Astrocyte (in vitro differentiated cells and primary cell): ENCODE results near the gene PPP1R2. TPM values are rescaled to one million over a fixed set of nuclear protein-coding genes. Genes with fewer than 3 reads are reported as not detected.

ENCODE experiments used
- DNase-seq: peaks from one replicate; pipeline ENCODE4 v3.0.0-alpha.2; 2010; ENCODE audit warnings: low read depth
- FAIRE-seq: peaks from 2 replicates; lab custom pipeline; 2011; peaks lifted over from hg19 to GRCh38; lab: Jason Lieb, UNC
- H2AFZ ChIP-seq: 2 replicates; pipeline ENCODE4 v1.6.0; 2012; ENCODE audit warnings: low read depth, low read length, inconsistent platforms
- H3K27ac ChIP-seq: 2 replicates; pipeline ENCODE4 v1.5.1; 2011; ENCODE audit warnings: low read depth, low read length, inconsistent platforms
- H3K27me3 ChIP-seq: 2 replicates; pipeline ENCODE4 v1.6.0; 2011; ENCODE audit warnings: low read length, inconsistent platforms; ENCODE audit not compliant: insufficient read depth
- H3K36me3 ChIP-seq: 2 replicates; pipeline ENCODE4 v1.5.1; 2011; ENCODE audit warnings: low read length, inconsistent platforms; ENCODE audit not compliant: insufficient read depth
- H3K4me1 ChIP-seq: 2 replicates; pipeline ENCODE4 v1.5.1; 2011; ENCODE audit warnings: low read length, inconsistent platforms; ENCODE audit not compliant: insufficient read depth
- H3K4me2 ChIP-seq: 2 replicates; pipeline ENCODE4 v1.6.0; 2012; ENCODE audit warnings: low read length, inconsistent platforms
- H3K4me3 ChIP-seq: 2 replicates; pipeline ENCODE4 v1.5.1; 2011; ENCODE audit warnings: low read depth, mild to moderate bottlenecking, low read length, inconsistent platforms; ENCODE audit not compliant: insufficient read depth
- H3K79me2 ChIP-seq: 2 replicates; pipeline ENCODE4 v1.6.0; 2012; ENCODE audit warnings: mild to moderate bottlenecking, low read length, inconsistent platforms; ENCODE audit not compliant: insufficient read depth
- H3K9ac ChIP-seq: 2 replicates; pipeline ENCODE4 v1.6.0; 2012; ENCODE audit warnings: mild to moderate bottlenecking, low read length, inconsistent platforms
- H3K9me3 ChIP-seq: 2 replicates; pipeline ENCODE4 v1.5.1; 2012; ENCODE audit warnings: low read depth, mild to moderate bottlenecking, low read length, inconsistent platforms; ENCODE audit not compliant: insufficient read depth
- H4K20me1 ChIP-seq: 2 replicates; pipeline ENCODE4 v1.6.0; 2012; ENCODE audit warnings: low read length, inconsistent platforms; ENCODE audit not compliant: insufficient read depth
- H3K27ac Mint-ChIP-seq: one replicate; pipeline ENCODE4 v1.8.0; 2021; ENCODE audit warnings: mild to moderate bottlenecking, mixed read lengths; ENCODE audit not compliant: unreplicated experiment
- H3K27me3 Mint-ChIP-seq: one replicate; pipeline ENCODE4 v1.8.0; 2021; ENCODE audit warnings: low read depth, mixed read lengths; ENCODE audit not compliant: unreplicated experiment
- H3K36me3 Mint-ChIP-seq: one replicate; pipeline ENCODE4 v1.8.0; 2021; ENCODE audit warnings: low read depth, mixed read lengths; ENCODE audit not compliant: unreplicated experiment
- H3K4me1 Mint-ChIP-seq: one replicate; pipeline ENCODE4 v1.8.0; 2021; ENCODE audit warnings: low read depth, mixed read lengths; ENCODE audit not compliant: unreplicated experiment
- H3K4me3 Mint-ChIP-seq: one replicate; pipeline ENCODE4 v1.8.0; 2021; ENCODE audit warnings: mild to moderate bottlenecking, moderate library complexity, mixed read lengths; ENCODE audit not compliant: unreplicated experiment
- H3K9me3 Mint-ChIP-seq: one replicate; pipeline ENCODE4 v1.8.0; 2021; ENCODE audit warnings: mild to moderate bottlenecking, mixed read lengths; ENCODE audit not compliant: unreplicated experiment
- EZH2 ChIP-seq: IDR thresholded peaks from 2 replicates; pipeline ENCODE4 v1.6.1; 2012; ENCODE audit warnings: mild to moderate bottlenecking, low read length, inconsistent platforms; ENCODE audit not compliant: insufficient read depth
- total RNA-seq: library from RNA; stranded (reverse); gene quantifications from 2 replicates; pipeline ENCODE4 v1.2.1, GENCODE V29; 2021
- TF ChIP-seq, protein P1 (sequence below): IDR thresholded peaks from 2 replicates; pipeline ENCODE4 v1.5.1; 2011; ENCODE audit warnings: low read depth, mild to moderate bottlenecking, inconsistent platforms, low read length, moderate library complexity; ENCODE audit not compliant: insufficient read depth

PPP1R2 gene
- total RNA-seq, 1 donor from 2014 or later, result 34.5 TPM

DNA sequence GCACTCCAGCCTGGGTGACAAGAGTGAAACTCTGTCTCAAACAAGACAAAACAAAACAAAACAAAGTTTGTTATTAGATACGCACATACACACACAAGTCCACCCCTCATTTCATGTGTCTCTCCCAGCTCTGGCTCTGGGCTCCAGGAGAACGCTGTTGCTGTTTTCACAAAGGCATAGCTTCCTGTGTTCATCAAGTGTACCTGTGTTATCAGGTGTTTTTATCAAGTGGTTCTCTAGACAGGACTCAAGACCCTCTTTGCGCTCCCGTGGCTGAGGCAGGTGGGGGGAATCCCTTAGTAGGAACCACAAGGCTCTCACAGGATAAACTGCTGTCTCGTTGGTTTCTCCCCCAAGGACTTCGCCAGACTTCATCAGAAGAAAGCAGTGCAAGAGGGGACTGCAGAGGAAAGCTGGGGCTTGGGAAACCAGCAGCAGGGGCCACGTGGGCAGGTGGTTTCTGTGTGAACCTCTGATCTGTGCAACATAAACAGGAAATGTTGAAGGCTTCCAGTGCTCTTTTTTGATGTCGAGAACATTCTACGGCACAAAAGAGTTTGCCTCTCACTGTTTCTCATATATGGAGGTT is 6.9 kb upstream of the PPP1R2 start:
- Histone ChIP-seq H3K36me3 (no peaks in the 10 kb centered on the region), H3K4me1 (peaks cover 8% of the 10 kb centered on the region), H3K4me3 (no peak overlapping the region), H3K79me2 (no peaks in the 10 kb centered on the region), H3K4me2 (no peak overlapping the region), H3K27me3 (no peaks in the 10 kb centered on the region), H3K9me3 (no peaks in the 10 kb centered on the region), H2AFZ (no peak overlapping the region), H4K20me1 (no peaks in the 10 kb centered on the region), H3K27ac (no peak overlapping the region), H3K9ac (no peak overlapping the region)
- DNase-seq (no peak), FAIRE-seq (no peak)
- TF ChIP-seq, protein P1, sequence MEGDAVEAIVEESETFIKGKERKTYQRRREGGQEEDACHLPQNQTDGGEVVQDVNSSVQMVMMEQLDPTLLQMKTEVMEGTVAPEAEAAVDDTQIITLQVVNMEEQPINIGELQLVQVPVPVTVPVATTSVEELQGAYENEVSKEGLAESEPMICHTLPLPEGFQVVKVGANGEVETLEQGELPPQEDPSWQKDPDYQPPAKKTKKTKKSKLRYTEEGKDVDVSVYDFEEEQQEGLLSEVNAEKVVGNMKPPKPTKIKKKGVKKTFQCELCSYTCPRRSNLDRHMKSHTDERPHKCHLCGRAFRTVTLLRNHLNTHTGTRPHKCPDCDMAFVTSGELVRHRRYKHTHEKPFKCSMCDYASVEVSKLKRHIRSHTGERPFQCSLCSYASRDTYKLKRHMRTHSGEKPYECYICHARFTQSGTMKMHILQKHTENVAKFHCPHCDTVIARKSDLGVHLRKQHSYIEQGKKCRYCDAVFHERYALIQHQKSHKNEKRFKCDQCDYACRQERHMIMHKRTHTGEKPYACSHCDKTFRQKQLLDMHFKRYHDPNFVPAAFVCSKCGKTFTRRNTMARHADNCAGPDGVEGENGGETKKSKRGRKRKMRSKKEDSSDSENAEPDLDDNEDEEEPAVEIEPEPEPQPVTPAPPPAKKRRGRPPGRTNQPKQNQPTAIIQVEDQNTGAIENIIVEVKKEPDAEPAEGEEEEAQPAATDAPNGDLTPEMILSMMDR, result no peak
- no peak for TF ChIP-seq EZH2
- Mint-ChIP-seq H3K27ac (no peak overlapping the region), H3K9me3 (no peaks in the 10 kb centered on the region), H3K36me3 (no peaks in the 10 kb centered on the region), H3K4me3 (no peak overlapping the region), H3K27me3 (peaks cover 4% of the 10 kb centered on the region), H3K4me1 (peaks cover 20% of the 10 kb centered on the region)

DNA sequence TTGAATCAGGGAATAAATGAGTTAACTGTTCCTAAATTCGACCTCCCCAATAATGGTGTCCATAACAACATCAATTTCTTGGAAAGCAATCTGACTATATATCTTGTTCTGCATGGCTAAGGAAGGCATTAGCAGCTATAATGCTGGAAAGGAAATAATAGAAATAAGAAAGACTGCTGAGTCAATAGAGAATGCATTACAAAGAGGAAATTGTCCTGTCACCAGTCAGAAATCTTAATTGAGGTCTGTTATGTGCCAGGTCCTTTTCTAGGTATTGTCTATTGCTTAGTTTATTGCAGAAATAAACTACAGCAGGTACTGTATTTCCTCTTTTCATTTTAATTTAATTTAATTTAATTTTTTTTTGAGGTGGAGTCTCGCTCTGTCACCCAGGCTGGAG is 5.9 kb upstream of the PPP1R2 start:
- H3K4me3 Mint-ChIP-seq, result no peak overlapping the region
- no peak overlapping the region for H3K4me3 ChIP-seq
- no peak for FAIRE-seq

DNA sequence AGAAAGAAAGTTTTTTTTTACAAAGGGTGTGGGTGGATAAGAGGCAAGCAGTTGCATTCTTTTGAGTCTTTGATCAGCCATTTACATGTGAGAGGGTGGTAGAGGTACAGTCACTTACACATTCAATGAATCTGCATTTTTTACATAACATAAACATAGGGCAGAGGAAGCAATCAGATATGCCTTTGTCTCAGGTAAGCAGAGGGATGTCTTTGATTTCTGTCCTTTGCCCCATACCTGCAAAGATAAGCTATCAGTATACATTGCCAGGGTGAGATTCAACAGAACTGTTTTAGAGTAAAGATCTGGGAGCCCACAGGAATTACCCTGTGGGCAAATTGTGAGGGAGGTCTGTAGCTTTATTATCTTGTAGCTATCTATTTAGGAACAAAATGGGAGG is 5.4 kb upstream of the PPP1R2 start:
- no peaks in the 10 kb centered on the region for H3K36me3 ChIP-seq
- Mint-ChIP-seq H3K9me3 (no peaks in the 10 kb centered on the region), H3K36me3 (no peaks in the 10 kb centered on the region), H3K4me3 (no peak overlapping the region), H3K27ac (no peak overlapping the region), H3K27me3 (peaks cover 8% of the 10 kb centered on the region), H3K4me1 (peaks cover 20% of the 10 kb centered on the region)
- H3K4me1 ChIP-seq, result peaks cover 8% of the 10 kb centered on the region
- H3K4me3 ChIP-seq, result no peak overlapping the region
- DNase-seq (no peak), FAIRE-seq (no peak)
- no peak overlapping the region for H3K4me2 ChIP-seq
- no peaks in the 10 kb centered on the region for H3K79me2 ChIP-seq
- no peaks in the 10 kb centered on the region for H3K27me3 ChIP-seq
- no peak overlapping the region for H3K27ac ChIP-seq
- no peak overlapping the region for H3K9ac ChIP-seq
- TF ChIP-seq, protein P1, result no peak
- no peak for TF ChIP-seq EZH2
- H4K20me1 ChIP-seq, result no peaks in the 10 kb centered on the region
- H2AFZ ChIP-seq, result no peak overlapping the region
- no peaks in the 10 kb centered on the region for H3K9me3 ChIP-seq

More for the DNA sequence above, 5.9 kb upstream of the PPP1R2 start:
- no peak overlapping the region for H3K9ac ChIP-seq
- Mint-ChIP-seq H3K36me3 (no peaks in the 10 kb centered on the region), H3K27ac (no peak overlapping the region), H3K27me3 (peaks cover 7% of the 10 kb centered on the region), H3K4me1 (peaks cover 20% of the 10 kb centered on the region), H3K9me3 (no peaks in the 10 kb centered on the region)
- H4K20me1 ChIP-seq, result no peaks in the 10 kb centered on the region
- no peak for DNase-seq
- no peak overlapping the region for H2AFZ ChIP-seq
- TF ChIP-seq EZH2, result no peak
- TF ChIP-seq, protein P1, result no peak
- no peaks in the 10 kb centered on the region for H3K79me2 ChIP-seq
- H3K9me3 ChIP-seq, result no peaks in the 10 kb centered on the region
- H3K27me3 ChIP-seq, result no peaks in the 10 kb centered on the region
- peaks cover 8% of the 10 kb centered on the region for H3K4me1 ChIP-seq
- no peaks in the 10 kb centered on the region for H3K36me3 ChIP-seq
- no peak overlapping the region for H3K27ac ChIP-seq
- no peak overlapping the region for H3K4me2 ChIP-seq
